DMS 273 (cell line): ENCODE data around the gene SCGB1A1.
A peak's percentile ranks its signal among the peaks of the same experiment; 100 is the strongest.

ENCODE experiments used
- DNase-seq: peaks from one replicate; lab custom pipeline; 2025; ENCODE audit not compliant: unreplicated experiment; lab: John Stamatoyannopoulos, UW

The SCGB1A1 gene

DNA sequence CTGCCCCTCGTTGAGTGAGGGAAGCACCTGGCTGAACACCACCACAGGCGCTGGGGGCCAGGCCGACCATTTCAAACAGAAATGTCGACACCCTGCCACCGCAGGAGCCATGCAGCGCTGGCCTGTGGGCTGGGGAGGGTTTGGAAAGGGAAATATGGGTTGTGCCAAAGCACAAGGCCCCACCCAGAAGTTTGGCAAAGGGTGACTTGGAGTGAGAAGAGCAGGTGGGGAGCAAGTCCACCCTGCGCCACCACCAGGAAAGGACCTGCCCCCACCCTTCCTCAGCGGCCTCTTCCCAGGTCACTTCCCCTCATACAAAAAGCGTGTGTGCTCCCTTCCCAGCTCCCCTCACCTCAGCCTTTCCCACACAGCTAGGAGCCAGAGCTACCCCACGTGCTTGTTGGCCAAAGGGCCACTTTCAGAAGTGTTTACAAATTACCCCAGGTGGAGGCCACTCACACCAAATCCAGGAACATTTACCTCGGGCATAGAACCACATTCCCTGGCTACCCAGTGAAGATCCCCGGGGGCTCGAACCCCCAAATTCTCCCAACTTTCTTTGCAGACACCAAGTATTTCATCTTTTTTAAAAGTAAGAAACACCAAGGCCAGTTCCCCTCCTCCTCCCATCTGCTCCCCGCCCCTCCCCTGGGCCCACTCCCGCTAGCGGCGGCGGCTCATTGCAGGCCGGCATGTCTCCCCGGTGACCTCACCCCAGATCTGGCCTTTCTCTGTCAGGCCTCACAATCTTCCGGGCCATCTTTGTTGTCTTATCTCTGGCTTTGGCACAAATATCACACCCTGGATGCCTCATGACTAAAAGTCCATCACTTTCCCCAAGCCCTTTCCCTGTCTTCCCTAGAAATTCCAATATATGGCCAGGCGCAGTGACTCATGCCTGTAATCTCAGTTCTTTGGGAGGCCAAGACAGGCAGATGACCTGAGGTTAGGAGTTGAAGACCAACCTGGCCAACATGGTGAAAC is 20.5 kb upstream of the SCGB1A1 start:
- DNase-seq: peak; percentile 9

DNA sequence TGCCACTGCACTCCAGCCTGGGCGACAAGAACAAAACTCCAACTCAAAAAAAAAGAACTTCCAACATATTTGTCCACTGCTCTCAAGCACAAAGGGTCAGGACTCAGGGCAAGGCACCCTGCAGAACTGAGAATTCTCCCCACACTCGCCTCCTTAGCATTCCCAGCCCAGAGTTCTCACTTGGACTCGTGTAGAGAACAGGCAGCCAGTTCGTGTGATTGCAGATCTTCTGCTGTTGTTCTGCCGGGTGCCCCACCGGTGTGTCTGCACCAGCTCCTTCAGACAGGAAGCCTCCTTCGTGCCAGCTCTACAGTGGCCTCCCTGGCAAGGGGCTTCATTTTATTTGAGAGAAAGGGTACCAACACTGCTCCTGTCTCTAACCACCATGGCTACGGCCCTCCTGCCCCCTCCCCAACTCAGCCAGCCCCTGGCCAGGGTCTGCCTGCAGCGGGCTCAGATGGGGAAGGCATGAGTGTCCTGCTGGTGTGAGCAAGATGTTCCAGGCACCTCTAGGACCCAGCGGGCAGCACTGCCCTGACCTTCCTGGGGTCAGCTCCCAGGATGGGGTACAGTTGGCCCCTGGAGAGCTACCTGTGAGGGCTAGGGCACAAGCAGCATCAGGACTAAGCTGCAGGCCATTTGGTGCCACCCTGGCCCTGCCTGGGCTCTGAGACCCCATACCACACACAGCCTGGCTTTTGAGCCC is 19.5 kb upstream of the SCGB1A1 start:
- no peak for DNase-seq

DNA sequence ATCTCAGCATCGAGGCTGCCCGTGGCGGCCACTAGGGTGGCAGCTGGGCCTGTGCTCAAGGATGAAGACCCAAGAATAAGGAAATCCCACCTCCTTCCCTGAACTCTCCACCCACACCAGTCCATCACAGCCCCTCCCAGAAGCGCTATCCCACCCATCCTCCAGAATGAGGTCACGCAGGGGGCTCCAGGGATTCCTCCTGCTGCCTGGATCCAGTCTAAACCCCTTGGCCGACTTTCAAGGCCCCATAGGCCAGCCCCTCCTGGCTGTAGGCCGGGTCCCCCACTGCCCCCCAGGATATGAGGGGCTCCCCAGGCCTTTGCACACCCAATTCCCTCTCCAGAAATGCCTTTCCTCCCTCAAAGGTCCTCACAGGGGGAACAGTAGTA is 19.0 kb upstream of the SCGB1A1 start:
- DNase-seq: no peak

DNA sequence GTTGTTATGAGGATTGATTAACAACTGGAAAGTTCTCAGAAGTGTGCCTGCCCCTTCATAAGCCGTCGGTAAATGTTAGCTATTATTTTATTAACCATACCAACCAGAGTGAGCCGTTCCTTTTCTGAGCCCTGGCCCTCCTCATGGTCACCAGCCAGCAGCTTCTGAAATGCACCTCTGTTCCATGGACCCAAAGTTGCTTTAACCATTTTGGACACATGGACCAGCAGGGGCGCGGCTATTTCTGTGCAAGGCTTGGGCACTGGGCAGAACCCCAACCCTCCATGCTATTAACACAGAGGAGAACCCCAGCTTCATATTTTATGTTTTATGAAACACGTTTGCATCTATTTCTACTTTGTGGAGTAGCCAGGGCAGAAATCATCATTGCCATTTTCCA is 18.6 kb upstream of the SCGB1A1 start:
- no peak for DNase-seq

DNA sequence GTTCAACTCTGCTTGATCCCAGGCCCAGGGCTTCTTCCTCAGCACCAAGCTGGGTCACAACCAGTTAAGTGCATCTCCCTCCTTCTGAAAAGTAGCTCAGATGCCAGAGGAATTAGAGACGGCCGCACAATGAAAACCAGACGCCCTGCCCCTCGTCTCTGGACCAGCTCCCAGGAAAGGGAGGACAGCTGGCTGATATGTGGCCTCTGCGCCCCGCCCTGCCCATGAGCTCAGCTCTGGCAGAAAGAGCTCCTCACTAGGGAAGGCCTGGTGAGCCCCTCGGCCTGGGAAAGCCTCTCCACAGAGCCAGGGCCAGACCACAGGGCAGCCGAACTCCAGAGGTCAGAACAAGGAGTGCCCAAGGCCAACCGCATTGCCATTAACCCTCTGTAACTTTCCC is 18.1 kb upstream of the SCGB1A1 start:
- peak; percentile 70 for DNase-seq

DNA sequence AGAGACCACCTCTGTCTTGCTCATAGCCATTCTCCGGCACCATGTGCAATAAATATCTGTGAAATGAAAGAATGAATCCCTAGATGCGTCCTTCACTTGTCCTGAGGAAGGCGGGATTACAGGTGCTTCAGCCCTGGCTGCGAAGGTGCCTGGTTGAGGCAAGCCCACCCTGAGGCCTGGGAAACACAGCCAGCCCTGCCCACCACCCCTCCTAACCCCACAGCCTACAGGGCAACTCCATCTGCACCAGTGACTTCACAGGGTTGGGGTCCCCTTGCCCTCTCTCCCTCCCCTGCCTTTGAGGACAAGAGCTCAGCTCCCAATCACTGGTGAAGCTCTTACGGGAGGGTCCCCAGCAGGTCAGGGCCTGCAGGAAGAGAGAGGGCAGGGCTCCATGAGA is 17.5 kb upstream of the SCGB1A1 start:
- no peak for DNase-seq

DNA sequence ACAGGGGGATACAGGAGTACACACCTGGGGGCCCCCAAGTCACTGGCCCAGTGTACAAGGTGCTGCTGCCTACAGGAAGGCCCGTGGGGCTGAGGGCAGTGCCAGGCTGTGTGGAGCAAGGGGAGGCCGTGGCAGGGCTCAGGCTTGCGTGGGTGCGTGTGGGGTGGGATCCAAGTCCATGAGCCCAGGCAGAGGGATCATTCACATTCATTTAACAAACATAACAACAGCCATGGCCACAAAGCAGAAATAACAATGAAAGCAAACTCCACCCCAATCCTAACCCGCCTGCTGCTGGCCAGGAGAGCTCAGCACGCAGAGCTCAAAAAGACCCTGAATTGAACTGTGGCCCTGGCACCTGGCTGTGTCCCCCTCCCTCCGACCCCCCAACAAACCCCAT is 17.0 kb upstream of the SCGB1A1 start:
- DNase-seq: no peak

DNA sequence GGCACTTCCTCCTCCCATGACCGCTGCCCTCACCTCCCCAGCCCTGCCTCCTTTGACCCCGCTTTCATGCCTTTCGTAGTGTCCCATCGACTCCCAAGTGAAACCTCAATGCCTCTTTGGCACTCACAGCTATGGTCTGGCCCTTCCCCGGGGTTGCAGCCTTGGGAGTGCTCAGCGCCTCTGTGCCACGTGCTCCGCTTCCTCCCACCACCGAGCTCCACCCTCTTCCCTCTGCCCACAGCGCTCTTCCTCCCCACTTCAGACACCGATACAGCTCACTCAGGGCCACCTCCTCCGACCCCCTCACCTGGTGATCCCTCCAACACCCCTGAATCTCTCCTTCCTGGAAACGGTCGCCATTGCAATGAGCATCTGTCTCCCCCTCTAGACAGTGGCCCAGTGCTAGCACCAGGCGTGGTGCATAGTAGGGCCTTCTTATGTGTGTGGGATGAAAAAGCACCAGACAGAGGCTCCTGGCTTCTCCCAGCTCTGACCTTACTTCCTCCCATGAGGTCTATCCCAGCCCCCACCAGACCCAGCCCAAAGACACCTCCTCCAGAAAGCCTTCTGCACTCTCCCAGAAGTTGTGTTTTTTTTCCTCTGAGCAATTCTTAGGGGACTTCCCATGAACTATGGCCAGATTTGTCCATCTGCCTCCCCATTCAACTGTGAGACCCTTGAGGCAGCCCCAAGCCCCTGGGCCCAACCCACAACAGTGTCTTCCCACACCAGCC is 16.4 kb upstream of the SCGB1A1 start:
- DNase-seq: no peak

DNA sequence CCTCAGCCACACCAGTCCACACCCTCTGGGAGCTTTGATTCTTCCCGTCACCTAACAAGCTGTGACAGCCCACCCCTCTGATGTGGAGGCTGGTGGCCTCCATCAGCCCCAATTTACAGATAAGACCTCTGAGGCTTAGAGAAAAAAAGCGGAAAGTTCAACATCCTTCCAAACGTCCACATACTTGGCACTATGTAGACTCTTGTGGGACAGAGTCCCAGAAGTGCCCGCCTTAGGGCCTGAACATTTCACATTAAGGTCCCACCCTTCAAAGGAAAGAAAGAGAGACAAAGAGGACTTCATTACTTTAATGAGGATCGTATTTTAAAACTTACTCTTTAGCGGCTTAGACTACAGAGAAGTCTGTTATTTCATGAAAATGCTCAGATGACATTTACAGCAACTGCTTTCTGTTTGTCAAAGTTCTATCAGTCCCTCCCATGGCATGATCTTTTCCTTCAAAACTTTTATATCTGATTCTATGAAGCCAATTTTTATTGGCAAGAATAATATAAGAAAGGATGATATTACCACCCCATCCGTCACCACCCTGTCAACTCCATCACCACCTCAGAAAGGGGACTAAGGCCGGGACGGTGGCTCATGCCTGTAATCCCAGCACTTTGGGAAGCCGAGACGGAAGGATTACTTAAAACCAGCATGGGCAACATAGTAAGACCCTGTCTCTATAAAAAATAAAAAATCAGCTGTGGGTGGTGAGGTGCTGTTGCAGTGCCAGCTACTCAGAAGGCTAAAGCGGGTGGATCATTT is 15.7 kb upstream of the SCGB1A1 start:
- DNase-seq: no peak

DNA sequence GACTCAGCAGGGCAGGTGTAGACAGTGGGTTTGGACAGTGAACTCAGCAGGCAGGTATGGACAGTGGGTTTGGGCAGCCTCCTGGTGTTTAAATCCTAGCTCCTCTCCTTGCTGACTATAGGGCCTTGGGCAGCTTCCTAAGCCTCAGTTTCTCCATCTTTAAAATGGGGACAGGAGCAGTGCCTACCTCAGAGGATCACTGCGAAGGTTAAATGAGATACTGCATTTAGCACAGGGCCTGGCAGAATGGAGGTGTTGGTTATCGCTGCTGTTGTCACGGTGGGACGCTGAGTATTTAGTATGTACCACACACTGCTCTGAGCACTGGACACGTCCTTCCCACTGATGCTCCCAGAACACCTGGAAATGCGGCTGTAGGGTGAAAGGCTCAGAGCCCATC is 14.4 kb upstream of the SCGB1A1 start:
- DNase-seq: no peak

DNA sequence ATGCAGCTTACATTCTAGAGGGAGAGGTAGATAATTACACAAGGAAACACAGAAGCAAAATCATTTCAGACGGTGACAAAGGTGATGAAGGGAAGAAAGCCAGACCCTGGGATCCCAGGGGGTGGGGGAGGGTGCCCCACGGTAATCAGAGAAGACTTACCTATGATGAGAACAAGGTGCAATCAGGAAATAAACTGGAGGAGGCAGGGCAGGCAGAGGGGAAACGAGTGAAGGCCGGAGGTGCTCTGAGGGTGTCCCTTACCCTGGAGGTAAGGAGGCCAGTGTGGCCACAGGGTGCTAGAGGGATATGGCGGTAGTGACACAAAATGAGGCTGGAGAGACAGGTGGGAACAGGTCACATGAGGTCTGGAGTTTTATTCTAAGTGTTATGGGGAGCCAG is 13.9 kb upstream of the SCGB1A1 start:
- DNase-seq: no peak

DNA sequence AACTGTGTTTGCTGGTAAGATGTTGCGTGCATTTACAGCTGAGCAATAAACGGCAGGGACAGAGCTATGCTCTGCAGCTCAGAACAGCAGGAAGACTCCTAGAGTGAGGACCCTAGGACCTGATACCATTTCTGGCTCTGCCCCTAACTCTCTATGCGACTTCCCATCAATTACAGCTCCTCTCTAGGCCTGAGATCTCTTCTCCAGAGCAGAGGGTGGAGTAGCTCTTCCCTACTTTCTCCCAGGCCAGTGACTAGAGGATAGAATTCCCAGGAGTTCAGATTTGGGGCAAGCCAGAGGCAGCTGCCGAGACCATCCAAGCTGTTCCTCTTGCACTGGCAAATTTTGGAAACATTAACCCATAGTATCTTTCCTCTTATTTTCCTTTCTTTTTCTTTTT is 12.8 kb upstream of the SCGB1A1 start:
- peak; percentile 12 for DNase-seq

DNA sequence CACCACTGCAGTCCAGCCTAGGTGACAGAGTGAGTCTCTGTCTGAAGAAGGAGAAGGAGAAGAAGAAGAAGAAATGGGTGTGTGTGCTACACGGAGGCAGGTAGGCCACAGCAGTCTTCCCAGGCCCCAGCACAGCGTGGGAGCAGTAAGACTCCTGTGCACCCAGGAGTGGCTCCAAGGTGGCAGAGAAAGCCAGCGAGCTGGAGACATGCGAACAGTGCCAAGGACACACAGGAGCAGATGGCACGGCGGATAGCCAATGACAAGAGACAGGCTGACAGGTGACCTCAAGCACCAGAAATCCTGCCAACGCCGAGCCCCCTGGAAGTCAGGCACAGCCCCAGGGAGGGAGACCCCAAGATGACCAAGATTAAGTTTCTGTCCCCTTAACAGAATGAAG is 9.0 kb upstream of the SCGB1A1 start:
- peak; percentile 24 for DNase-seq

DNA sequence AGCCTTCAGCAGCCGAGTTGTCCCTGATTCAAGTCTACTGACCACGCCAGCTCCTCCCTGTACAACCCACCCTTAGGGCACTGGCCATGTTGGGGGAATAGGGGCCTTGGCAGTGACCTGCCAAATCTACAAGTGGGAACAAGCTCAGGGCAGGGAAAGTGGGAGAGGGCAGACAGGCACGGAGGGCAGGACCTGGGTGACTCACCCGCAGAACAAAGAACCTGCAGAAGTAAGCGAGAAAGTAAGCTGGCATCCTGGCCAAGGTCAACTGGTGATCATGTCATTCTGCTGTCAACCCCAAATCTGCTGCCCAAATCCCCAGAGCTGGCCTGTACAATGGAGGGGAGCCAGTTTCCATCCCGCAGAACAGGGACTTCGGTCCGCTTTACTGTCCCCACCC is 7.9 kb upstream of the SCGB1A1 start:
- no peak for DNase-seq

DNA sequence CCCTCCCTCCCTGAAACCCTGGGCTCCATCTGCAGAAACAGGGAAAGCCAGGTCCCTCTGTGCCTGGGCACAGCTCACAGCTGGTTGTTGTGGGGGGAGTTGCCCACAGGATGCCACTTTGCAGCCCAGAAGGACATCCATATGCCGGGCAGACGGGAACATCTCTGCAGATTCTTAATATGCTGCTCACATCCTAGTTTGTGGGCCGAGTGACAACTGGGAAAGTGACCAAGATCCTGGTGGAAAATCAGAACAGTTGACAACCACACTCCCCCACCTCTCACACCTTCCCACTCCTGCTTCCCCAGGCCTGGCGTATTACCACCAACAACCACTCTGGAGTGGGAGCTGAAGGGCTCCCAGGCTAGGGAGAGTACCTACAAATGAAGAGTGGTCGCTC is 7.3 kb upstream of the SCGB1A1 start:
- DNase-seq: peak; percentile 53

DNA sequence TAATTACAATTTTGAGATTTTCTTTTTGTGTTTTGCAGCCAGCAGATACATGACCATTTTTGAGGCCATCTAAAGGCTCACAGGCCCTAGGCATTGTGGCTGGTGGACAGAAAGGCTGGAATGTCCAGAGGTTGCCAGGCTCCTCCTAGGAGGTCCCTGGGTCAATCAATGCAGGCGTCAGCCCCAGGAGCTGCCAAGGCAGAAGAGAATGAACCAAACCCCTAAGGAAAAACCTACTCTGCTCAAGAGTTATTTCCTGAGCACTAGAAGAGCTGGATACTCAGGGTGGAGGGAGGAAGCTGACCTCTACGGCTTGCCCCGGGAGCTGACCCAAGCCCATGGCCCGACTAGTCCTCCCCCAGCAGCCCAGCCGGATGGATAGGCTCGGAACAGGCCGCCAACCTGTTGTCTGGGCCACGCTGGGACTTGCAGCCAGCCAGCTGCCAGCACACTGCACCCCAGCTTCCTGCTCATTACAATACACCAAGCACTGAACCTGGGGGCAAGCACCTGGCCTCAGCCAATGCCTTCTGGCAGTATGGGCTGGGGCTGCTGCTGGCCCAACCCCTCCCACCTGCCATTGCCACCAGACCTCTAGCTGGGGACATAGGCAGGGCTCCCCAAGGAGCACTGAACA is 5.7 kb upstream of the SCGB1A1 start:
- DNase-seq: peak; percentile 59

DNA sequence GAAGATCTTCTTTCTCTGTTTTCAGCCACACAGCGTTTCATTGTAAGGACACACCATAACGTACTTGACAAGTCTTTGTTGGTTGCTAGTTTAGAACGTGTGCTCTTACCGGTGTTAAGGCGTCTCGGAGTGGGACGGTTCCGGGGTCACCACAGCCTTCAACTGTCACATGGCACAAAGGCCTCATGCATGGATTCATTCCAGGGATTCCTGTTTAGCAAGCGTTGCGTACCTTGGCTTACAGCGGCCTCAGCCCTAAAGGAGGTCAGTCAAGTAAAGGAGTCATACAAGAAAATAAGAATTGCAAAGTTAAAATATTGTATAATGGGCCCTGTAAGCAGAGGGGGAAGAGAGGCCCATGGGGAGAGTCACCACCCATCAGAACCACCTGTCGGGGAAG is 2.2 kb upstream of the SCGB1A1 start:
- DNase-seq: no peak

DNA sequence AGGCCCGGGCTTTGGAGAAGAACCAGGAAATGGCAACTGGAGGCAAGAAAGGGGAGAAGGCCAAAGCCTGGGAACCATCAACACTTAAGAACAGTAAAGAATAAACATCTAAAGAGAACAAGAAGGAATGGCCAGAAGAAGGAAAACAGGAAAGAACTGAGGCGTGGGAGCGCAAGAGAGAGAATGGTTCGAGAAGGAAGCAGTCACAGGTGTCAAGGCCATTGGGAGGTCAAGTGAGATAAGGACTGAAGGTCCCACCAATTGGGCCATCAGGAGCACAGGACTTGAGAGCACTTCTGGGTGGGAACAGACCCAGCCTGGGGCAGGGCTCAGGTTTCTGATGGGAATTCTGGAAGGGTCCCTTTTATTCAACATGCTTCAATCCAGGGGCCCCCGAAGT is 697 bp upstream of the SCGB1A1 start:
- DNase-seq: no peak

DNA sequence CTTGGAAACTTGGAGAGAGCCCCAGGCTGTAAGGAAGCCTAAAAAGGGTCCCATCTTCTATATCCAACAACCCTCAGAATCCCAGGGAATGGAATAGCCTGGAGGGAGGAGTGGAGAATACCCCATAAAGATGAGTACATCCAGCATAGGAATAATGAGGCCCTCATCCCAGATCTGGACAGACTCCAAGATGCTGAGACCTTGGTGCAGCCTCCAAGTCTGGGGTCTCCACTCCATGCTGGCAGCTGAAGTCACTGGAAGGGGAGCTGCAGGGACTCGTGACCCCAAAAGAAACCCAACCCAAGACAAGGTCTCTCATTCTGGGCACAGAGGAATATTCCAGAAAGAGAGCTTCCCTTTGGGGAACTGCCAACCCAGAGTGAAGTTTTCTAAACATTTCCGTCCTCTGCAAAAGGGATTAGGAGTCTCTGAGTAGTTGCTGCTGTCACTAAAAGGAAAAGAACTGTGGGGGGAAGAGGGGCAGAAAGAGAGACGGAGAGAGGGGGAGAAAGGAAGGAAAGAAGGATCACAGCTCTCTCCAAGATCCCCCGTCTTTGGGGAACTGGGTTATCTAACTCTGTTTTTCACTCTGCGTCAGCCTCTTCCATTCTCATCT is 589 bp downstream of the SCGB1A1 start:
- DNase-seq: no peak

DNA sequence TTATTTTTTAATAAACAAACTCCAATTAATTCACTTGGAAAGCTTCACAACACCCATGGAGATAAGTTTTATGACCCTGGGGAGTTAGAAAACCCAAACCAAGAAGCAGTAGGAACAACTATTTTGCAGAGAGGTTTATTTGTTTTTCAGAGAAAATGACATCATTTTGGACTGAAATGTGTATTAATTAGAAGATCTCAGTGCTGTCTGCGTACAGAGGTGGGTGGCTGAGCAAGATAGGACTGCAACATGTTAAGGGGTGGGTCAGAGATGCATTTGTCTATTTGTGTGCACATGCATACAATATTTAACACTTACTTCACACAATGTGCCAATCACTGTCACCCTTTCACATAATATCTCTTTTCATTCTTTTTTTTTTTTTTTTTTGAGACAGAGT is 1.1 kb downstream of the SCGB1A1 start:
- DNase-seq: no peak
